Measurements from ENCODE around the gene GLIS1.

The GLIS1 gene

DNA sequence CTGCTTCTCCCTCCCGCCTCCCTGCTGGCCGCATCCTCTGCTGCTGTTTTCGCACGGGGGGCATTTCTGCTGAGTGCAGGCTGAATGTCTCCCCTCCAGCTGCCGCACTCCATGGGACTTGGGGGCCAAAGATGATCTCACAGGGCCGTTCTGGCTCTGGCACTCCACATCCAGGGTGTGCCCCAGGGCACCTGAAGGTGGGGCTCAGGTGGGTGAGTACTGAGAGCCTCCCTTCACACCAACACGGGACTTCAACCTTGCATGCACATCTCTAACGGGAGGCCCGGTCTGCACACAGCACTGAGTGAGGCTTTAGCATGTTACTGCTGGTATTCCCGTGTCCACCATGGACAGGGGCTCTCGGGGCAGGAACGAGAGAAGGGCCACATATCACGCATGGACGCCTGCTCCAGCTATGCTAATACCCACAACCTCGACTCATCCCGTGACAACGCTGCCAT lies 190.9 kb downstream of the GLIS1 start:
- TF ChIP-seq GATA2 (IDR thresholded peaks at IDR 0.05; ENCODE audit: low read depth, low read length) (no peak), GATA3 (IDR thresholded peaks at IDR 0.05; ENCODE audit: low read depth, low read length) (no peak)

DNA sequence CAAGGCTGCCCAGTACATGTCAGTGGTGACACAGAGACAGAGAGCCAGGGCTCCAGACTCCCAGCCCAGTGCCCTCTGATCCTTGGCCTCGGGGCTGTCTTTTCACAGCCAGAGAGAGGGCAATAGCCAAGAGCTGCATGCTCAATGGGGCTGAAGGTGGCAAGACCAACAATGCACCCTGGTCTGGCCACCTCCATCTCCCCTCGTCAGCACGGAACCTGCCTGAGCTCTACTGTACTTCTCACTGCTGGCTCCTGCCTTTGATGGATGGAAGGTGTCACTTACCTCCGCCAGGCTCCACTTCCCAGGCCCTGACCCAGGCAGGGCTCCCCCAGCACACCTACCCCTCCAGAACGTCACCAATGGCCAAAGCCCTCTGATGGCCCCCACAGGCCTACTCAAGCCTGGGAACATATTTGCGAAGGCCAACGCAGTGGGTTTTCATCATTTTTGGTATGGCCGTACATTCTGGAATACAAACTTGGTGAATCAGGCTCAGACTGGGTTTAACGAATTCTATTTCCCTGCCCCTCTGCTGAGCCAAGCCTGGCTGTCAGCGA lies 191.7 kb downstream of the GLIS1 start:
- TF ChIP-seq GATA2 (IDR thresholded peaks at IDR 0.05; ENCODE audit: low read depth, low read length): no peak
- no peak for TF ChIP-seq GATA3 (IDR thresholded peaks at IDR 0.05; ENCODE audit: low read depth, low read length)

DNA sequence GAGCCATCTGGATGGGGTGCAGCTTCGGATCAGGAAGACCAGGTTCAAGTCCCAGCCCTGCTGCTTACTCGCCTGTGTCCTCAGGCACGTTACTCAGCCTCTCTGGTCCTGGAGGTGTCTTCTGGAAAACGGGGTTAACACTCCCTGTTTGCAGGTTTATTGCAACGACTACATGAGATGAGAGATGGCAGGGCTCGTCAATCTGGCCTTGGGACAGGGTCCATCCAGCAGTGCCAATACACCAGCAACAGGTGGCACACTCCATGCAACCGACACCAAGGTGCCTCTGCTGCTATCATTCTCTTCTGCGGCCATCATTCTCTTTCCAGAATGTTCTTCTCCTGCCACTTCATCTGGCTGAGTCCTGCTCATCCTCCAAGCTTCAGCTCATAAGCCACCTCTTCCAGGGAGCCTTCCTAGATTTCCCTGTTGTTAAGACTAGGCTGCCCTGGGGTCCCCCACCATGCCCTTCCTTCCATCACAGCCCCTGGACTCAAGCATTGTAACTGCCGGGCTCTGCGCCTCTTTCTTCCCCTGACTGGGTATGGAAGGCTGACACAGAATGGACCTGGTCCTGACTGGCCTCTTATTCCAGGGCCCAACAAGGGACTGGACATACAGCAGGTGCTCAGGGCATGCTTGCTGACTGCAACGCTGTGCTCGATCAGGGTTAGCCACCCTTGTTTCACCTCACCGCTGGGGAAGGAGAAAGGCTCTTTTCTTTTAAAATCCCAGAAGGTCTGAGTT lies 192.4 kb downstream of the GLIS1 start:
- TF ChIP-seq GATA3 (IDR thresholded peaks at IDR 0.05; ENCODE audit: low read depth, low read length) (no peak), GATA2 (IDR thresholded peaks at IDR 0.05; ENCODE audit: low read depth, low read length) (no peak)

DNA sequence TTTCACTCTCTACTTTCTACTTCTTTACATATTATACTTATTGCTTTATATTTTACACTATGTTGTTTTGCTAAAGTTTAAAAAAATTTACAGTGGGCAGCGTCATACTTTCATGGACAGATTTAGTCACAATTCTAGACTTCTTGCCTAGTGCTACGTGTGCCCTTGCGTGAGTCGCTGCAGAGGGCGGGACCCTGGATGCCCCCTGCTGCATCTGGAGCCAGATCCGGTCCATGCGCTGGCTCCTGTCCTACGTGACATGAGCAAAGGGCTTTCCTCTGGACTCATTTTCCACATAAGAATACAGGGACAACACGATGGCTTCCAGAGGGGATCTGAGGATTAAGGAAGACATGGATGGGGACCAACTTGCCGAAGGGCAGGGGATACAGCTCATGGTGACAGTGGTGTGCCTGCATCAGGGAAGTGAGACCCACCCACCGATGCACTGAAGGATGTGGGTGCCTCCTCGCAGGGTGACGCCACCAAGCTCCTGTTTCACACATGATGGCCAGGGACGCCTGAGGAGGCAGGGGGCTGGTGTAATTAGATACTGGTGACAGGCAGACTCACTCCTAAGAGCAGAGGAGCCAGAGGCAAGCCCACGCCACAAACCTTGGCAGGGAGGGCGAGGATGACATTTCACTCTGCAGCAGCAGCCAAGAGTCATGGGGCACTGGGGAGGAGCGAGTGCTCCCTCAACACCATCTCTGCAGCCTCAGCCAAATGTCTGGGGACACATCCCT lies 193.1 kb downstream of the GLIS1 start:
- TF ChIP-seq GATA2 (IDR thresholded peaks at IDR 0.05; ENCODE audit: low read depth, low read length): no peak
- no peak for TF ChIP-seq GATA3 (IDR thresholded peaks at IDR 0.05; ENCODE audit: low read depth, low read length)

DNA sequence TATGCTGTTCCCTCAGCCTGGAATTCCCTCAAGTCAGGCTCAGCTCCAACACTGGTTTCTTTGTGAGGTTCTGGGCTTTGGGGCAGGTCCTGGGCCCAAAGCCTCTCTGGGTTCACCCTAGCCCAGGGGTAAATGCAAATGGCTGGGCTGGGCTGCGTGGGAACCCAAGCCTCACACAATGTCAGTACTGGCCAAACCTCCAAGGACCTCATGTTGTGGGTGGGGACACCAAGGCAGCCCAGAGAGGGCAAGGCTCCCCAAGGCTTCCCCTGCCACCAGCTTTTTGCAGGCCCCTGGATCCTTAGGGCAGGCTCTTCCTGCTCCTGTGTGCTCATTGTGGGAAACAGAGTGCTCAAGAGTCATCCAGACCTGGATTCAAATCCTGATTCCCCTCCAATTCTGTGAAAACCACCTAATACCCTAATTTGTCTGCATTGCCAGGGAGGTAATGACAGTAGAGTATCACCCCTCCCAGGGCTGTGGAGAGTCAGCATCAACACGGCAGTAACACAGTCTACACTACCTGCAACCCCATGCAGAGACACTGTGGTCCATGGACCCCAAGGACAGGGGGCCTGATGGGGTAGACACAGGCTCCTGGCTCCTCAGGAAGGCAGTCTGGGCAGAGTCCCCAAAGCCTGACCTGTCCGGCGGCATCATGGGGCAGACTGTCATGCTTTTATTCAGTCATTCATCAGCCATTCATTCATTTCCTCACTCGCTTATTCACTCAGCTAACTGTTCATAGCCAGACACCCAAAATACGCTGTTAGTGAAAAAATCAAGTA lies 194.0 kb downstream of the GLIS1 start:
- TF ChIP-seq GATA3 (IDR thresholded peaks at IDR 0.05; ENCODE audit: low read depth, low read length): no peak
- no peak for TF ChIP-seq GATA2 (IDR thresholded peaks at IDR 0.05; ENCODE audit: low read depth, low read length)

DNA sequence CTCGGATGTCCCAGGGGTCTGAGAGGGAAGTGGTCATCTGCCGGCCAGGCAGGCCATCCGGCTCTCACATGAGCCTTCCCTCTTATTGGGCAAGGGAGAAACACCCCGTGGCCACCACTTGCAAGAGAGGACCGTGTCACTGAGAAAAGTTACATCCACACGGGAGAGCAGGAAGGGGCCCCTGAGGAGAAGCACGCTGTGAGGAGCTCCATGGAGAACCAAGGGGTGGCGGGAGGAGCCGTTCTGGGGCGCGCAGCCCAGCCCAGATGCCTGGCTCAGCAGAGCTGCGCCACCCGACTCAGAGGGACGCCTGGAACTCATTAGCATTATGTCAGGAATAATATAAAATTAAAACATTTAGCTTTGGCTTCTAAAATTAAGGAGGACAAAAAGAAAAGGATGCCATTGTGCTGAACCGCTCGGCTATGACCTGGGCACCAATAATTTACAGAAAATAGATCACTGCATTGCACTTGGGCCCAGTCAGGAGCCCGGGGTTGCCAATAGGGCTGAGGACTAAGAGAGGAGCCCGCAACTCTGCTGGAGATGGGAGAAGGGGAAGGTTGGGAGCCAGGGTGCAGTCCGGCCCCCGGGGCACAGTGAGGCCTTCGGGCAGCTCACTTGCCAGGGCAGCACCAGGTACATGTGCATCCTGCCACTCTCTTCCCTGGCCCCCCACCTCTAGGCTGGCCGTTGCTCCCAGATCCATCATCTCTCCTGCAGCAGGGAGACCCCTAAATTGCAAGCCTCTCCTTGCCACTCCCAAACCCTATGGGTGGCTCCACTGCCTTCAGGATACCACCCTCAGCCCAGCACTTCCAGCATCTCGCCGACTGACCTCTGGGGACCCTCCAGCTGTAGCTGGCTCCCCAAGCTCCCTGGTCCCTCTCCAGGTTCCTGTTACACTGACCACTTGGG lies 194.9 kb downstream of the GLIS1 start:
- TF ChIP-seq GATA3 (IDR thresholded peaks at IDR 0.05; ENCODE audit: low read depth, low read length) (no peak), GATA2 (IDR thresholded peaks at IDR 0.05; ENCODE audit: low read depth, low read length) (no peak)

DNA sequence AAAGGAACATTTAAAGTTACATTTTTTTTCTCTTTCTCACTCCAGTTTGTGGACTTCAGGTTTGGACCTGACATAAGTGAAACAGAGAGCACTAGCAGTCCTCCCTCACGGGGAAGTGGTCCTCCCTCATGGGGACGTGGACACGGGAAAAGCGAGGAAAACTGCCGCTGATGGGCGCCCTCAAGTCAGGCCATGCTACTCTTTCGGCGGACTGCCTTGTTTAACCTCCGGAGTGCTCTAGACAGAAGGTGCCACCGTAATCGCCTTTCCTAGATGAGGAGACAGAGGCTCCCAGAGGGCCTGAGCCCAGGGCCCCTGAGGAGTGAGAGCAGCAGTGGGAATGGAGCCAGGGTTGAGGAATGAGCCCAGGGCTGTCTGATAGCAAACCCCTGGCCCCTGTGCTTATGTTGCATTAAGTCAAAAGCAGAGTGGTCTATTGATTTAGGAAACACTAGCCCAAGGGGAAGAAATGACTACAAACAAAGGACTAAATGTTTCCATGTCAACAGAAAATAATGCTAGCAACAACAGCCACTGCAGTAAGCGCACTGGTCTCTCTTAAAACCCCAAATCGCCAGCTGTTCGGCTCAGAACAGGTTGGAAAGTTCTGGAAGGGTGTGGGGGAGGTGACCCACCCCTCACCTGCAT lies 195.7 kb downstream of the GLIS1 start:
- TF ChIP-seq GATA2 (IDR thresholded peaks at IDR 0.05; ENCODE audit: low read depth, low read length) (no peak), GATA3 (IDR thresholded peaks at IDR 0.05; ENCODE audit: low read depth, low read length) (no peak)

DNA sequence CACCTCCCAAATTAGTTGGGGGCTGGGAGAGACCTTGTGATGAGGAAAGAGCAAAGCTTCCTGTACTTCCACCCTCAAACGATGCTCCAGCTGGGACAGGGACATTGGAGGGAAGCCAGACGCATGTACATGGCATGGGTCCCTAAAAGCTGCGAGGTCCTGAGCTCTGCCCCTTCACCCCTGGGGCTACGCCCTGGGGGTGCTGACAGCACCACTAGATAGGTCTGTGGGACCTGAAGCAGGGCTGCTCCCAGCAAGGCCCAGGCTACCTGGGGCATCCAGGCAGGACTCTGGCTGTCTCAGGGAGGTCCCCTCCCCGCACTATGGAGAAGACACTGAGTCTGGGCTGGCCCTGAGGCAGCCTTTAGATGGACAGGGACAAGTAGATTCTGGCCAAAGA lies 196.4 kb downstream of the GLIS1 start:
- no peak for TF ChIP-seq GATA3 (IDR thresholded peaks at IDR 0.05; ENCODE audit: low read depth, low read length)
- TF ChIP-seq GATA2 (IDR thresholded peaks at IDR 0.05; ENCODE audit: low read depth, low read length): no peak

DNA sequence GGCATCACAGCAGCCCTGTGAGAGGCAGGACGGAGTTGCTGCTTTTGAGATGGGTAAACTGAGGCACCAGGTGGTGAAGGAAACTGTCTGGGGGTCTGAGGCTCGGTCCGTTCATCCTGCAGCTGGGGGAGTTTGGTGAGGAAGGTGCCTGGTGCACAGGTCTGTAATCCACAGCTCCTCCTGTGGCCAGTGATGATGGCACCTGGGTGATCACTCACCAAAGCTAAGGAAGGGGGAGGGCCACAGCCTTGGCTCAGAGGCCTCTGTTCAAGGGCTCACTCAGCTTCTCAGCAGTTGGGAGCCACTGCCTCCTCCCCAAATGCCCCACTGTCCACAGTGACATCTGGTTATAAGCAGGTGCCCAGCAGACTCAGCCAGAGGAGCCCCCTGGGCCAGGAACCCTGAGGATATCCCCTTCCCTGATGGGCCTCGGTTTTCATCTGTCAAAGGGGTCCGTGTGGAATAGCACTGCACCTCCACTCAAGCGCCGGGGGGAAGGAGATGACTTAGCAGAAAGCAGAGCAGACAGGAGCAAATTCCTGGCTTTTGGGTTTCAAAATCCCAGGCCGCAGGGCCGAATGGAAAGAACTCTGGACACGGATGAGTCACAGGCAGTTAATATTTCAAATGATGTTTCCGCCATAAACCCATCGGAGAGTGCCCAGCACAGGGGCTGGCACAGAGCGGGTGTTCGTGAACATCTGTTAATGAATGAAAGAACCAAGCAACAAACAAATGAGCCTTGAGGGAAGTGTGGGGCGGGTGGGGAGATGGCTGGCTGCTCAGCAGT lies 197.0 kb downstream of the GLIS1 start:
- TF ChIP-seq GATA3 (IDR thresholded peaks at IDR 0.05; ENCODE audit: low read depth, low read length): no peak
- no peak for TF ChIP-seq GATA2 (IDR thresholded peaks at IDR 0.05; ENCODE audit: low read depth, low read length)

DNA sequence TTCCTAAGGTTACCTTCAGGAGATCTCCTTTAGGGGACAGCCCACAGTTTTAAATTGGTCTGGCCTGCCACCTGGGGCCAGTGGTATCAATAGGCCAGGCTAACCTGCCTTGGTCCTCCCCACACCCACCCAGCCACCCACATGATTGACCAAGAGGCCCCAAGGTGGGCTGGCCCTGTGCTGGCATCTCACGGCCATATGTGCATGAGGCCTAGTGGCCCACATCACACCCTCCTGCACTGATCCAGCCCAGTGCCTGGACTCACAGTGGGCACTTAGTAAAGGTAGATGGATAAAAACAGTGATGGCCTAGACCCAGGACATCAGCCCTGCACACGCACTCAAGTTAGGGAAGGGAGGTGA lies 197.7 kb downstream of the GLIS1 start:
- TF ChIP-seq GATA3 (IDR thresholded peaks at IDR 0.05; ENCODE audit: low read depth, low read length) (no peak), GATA2 (IDR thresholded peaks at IDR 0.05; ENCODE audit: low read depth, low read length) (no peak)

DNA sequence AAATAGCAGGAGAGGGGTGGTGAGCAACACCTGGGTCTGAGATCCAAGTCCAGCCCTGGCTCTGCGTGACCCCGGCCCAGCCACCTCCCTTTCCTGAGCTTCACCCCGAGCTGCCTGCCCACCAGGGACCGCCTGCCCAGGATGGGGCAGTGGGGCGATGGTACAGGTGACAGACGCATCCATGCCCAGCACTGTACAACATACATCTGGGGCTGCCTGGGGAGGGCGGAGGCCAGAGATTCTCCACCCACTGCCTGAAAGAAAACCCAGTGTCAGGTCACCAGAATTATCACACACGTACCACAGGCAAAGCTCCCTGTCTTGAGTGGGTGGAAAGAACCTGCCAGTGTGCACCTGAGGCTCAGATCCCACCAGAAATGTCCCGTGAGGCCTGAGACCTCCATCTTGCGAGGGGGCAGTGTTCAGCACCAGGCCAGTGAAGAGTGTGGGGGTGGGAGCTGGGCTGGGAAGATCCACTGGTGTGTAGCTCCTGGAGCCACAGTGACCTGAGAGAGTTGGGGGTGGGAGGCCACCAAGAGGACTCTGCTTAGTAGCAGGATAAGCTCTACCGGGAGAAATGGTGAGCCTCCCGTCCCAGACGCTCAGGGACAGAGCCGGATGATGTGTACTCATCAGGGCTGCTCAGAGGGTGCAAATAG lies 198.2 kb downstream of the GLIS1 start:
- no peak for TF ChIP-seq GATA2 (IDR thresholded peaks at IDR 0.05; ENCODE audit: low read depth, low read length)
- TF ChIP-seq GATA3 (IDR thresholded peaks at IDR 0.05; ENCODE audit: low read depth, low read length): no peak

Measured in SH-SY5Y (cell line).